GM12878 (cell line): Measurements from ENCODE around the gene OSGEP. TPM values are rescaled to one million over a fixed set of nuclear protein-coding genes. Genes with fewer than 3 reads are reported as not detected.
A peak's percentile ranks its signal among the peaks of the same experiment; 100 is the strongest.

Experiments
- CBX5 ChIP-seq: sonication (generic); IDR thresholded peaks from 2 replicates; pipeline ENCODE4 v1.6.1; 2016; ENCODE audit warnings: low read depth, moderate library complexity, mild to moderate bottlenecking, inconsistent platforms
- FOS ChIP-seq: IDR thresholded peaks from 3 replicates; pipeline ENCODE4 v1.6.1; 2011; ENCODE audit warnings: borderline replicate concordance; ENCODE audit not compliant: insufficient read length; ENCODE audit errors: extremely low read depth
- FOXK2 ChIP-seq: fragments of 450-650 bp; IDR thresholded peaks from 2 replicates; pipeline ENCODE4 v1.6.1; 2017; ENCODE audit warnings: mild to moderate bottlenecking, moderate library complexity
- HDAC2 ChIP-seq: fragments of 200-600 bp; sonication (generic); IDR thresholded peaks from 2 replicates; pipeline ENCODE4 v1.6.1; 2017
- IRF4 ChIP-seq: IDR thresholded peaks from 2 replicates; pipeline ENCODE4 v1.6.1; 2011; ENCODE audit warnings: low read depth, low read length
- JUNB ChIP-seq: IDR thresholded peaks from 2 replicates; pipeline ENCODE4 v1.6.1; 2016; ENCODE audit warnings: antibody characterized with exemption, mild to moderate bottlenecking
- MXI1 ChIP-seq: fragments of 150-350 bp; IDR thresholded peaks from 2 replicates; pipeline ENCODE4 v1.6.1; 2011; ENCODE audit warnings: low read depth, mild to moderate bottlenecking, inconsistent platforms, low read length, improper control_type of control experiment
- NFYA ChIP-seq: IDR thresholded peaks from 2 replicates; pipeline ENCODE4 v1.6.1; 2011; ENCODE audit warnings: low read depth, mild to moderate bottlenecking, low read length, improper control_type of control experiment, borderline replicate concordance
- NFYB ChIP-seq: IDR thresholded peaks from 2 replicates; pipeline ENCODE4 v1.6.1; 2011; ENCODE audit warnings: low read depth, mild to moderate bottlenecking, low read length, improper control_type of control experiment, moderate library complexity; ENCODE audit not compliant: insufficient read depth
- NR2C1 ChIP-seq: fragments of 450-650 bp; IDR thresholded peaks from 2 replicates; pipeline ENCODE4 v1.6.1; 2017; ENCODE audit warnings: antibody characterized with exemption, mild to moderate bottlenecking, moderate library complexity
- POLR2AphosphoS2 ChIP-seq: IDR thresholded peaks from 2 replicates; pipeline ENCODE4 v1.6.1; 2011; ENCODE audit warnings: low read depth, mild to moderate bottlenecking, low read length, improper control_type of control experiment, moderate library complexity
- TBL1XR1 ChIP-seq: IDR thresholded peaks from 2 replicates; pipeline ENCODE4 v1.6.1; 2012; ENCODE audit warnings: low read depth, low read length, improper control_type of control experiment
- ZNF207 ChIP-seq: fragments of 450-650 bp; IDR thresholded peaks from 2 replicates; pipeline ENCODE4 v1.6.1; 2014; ENCODE audit warnings: antibody characterized with exemption, mild to moderate bottlenecking, borderline replicate concordance
- ZNF384 ChIP-seq: IDR thresholded peaks from 2 replicates; pipeline ENCODE4 v1.6.1; 2012; ENCODE audit warnings: low read depth, mild to moderate bottlenecking, low read length, improper control_type of control experiment, borderline replicate concordance
- polyA plus RNA-seq, 11 experiments: library from polyadenylated mRNA; depleted of rRNA in 4 of 11; unstranded in 6 of 11; stranded (reverse) in 5 of 11; fragments of >200 nt; fragmentation: Nextera tagmentation in 4 of 11; fragmentation: Illumina TruSeq in 1 of 11; extraction: Ambion mirVana in 4 of 11; extraction: Trizol in 1 of 11; gene quantifications; 1 replicate in 1 of 11; 2 replicates in 10 of 11; pipeline versions ENCODE4 v1.2.1 to v1.2.3, GENCODE V29; 2011 to 2016; ENCODE audit warnings: inconsistent platforms in 2 of 11, missing spikeins in 2 of 11, low read depth in 1 of 11
- total RNA-seq, 4 experiments: library from RNA; depleted of rRNA in 3 of 4; stranded (reverse); fragments of >200 nt in 3 of 4; fragmentation: Illumina TruSeq in 1 of 4; extraction: Trizol in 1 of 4; gene quantifications; 2 replicates each; pipeline versions ENCODE4 v1.2.1 to v1.2.3, GENCODE V29; 2013 to 2021
- TF ChIP-seq, protein P1 (sequence below): fragments of 150-350 bp; IDR thresholded peaks from 2 replicates; pipeline ENCODE4 v1.6.1; 2016; ENCODE audit warnings: low read depth, low read length
- TF ChIP-seq, protein P2 (sequence below): fragments of 450-650 bp; IDR thresholded peaks from 2 replicates; pipeline ENCODE4 v1.6.1; 2017; ENCODE audit warnings: borderline replicate concordance
- TF ChIP-seq, protein P3 (sequence below): fragments of 150-350 bp; IDR thresholded peaks from 2 replicates; pipeline ENCODE4 v1.6.1; 2014; ENCODE audit warnings: mild to moderate bottlenecking, low read depth, low read length
- TF ChIP-seq, protein P4 (sequence below): IDR thresholded peaks from 2 replicates; pipeline ENCODE4 v1.6.1; 2011; ENCODE audit warnings: borderline replicate concordance, low read depth, mild to moderate bottlenecking, moderate library complexity, low read length; ENCODE audit not compliant: insufficient read depth, poor library complexity, severe bottlenecking

OSGEP gene
- total and polyA plus RNA-seq, 10 of the 15 experiments (the other 5 are each of a cell fraction or from before 2014, with no cell fraction given): 47.8 to 88.9 (median 52.8) TPM

DNA sequence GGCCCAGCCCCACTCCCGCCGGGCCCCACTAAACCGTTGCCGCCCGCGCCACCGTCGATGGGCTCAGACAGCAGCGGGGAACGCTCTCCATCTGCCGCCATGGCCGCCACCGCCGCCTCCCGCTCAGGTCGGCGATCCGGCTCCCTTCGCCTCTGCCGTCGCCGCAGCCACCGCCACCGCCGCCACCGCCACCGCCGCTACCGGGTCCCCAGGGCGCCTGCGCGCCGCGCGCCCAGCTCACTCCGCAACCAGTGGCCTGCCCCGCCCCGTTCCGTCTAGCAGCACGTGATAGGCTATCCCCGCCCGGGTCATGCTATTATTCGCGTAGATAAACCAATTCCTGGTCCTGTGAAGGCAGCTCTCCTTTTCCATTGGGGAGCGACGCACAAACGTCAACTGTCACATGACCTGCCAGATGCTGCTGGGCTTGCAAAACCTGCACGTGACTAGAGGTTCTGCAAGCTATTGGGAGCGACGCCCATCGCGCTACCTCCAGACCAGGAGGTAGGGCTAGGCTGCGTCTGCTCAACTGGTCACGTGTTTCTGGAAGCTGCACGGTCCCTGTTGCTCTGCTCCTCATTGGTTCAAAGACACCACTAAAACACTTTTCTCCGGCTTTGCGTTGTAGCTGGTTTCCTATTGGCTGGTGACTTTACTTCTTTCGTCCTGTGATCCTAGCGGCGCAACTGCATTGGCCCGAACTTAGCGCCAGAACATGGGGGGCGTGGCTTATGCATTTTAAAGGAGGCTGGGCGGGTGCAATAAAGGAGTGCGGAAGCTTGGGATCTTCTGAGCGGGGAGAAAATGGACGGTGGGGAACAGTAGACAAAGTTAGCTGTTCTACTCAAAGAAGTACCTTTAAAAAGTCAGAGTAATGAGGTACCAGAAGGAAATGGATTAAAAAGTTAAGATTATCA, 6.9 kb upstream of the OSGEP start, which contains the start of gene PIP4P1 (continued):
- TF ChIP-seq NFYA (peak; percentile 63), TBL1XR1 (no peak; the same call in 1 of the 2 replicates), POLR2AphosphoS2 (no peak; the same call in 1 of the 2 replicates), NFYB (peak; percentile 95), MXI1 (peak; percentile 75), HDAC2 (no peak), FOS (peak; percentile 79), FOXK2 (peak; percentile 85), NR2C1 (no peak), JUNB (no peak), ZNF207 (peak; percentile 54), CBX5 (no peak; the same call in 1 of the 2 replicates), ZNF384 (no peak), IRF4 (0 out of 2 replicates have a peak, but pooled peaks have one; percentile 11)
- TF ChIP-seq, protein P1, sequence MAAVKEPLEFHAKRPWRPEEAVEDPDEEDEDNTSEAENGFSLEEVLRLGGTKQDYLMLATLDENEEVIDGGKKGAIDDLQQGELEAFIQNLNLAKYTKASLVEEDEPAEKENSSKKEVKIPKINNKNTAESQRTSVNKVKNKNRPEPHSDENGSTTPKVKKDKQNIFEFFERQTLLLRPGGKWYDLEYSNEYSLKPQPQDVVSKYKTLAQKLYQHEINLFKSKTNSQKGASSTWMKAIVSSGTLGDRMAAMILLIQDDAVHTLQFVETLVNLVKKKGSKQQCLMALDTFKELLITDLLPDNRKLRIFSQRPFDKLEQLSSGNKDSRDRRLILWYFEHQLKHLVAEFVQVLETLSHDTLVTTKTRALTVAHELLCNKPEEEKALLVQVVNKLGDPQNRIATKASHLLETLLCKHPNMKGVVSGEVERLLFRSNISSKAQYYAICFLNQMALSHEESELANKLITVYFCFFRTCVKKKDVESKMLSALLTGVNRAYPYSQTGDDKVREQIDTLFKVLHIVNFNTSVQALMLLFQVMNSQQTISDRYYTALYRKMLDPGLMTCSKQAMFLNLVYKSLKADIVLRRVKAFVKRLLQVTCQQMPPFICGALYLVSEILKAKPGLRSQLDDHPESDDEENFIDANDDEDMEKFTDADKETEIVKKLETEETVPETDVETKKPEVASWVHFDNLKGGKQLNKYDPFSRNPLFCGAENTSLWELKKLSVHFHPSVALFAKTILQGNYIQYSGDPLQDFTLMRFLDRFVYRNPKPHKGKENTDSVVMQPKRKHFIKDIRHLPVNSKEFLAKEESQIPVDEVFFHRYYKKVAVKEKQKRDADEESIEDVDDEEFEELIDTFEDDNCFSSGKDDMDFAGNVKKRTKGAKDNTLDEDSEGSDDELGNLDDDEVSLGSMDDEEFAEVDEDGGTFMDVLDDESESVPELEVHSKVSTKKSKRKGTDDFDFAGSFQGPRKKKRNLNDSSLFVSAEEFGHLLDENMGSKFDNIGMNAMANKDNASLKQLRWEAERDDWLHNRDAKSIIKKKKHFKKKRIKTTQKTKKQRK: no peak
- TF ChIP-seq, protein P2, sequence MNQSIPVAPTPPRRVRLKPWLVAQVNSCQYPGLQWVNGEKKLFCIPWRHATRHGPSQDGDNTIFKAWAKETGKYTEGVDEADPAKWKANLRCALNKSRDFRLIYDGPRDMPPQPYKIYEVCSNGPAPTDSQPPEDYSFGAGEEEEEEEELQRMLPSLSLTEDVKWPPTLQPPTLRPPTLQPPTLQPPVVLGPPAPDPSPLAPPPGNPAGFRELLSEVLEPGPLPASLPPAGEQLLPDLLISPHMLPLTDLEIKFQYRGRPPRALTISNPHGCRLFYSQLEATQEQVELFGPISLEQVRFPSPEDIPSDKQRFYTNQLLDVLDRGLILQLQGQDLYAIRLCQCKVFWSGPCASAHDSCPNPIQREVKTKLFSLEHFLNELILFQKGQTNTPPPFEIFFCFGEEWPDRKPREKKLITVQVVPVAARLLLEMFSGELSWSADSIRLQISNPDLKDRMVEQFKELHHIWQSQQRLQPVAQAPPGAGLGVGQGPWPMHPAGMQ: no peak
- TF ChIP-seq, protein P3, sequence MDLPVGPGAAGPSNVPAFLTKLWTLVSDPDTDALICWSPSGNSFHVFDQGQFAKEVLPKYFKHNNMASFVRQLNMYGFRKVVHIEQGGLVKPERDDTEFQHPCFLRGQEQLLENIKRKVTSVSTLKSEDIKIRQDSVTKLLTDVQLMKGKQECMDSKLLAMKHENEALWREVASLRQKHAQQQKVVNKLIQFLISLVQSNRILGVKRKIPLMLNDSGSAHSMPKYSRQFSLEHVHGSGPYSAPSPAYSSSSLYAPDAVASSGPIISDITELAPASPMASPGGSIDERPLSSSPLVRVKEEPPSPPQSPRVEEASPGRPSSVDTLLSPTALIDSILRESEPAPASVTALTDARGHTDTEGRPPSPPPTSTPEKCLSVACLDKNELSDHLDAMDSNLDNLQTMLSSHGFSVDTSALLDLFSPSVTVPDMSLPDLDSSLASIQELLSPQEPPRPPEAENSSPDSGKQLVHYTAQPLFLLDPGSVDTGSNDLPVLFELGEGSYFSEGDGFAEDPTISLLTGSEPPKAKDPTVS: no peak
- TF ChIP-seq, protein P4, sequence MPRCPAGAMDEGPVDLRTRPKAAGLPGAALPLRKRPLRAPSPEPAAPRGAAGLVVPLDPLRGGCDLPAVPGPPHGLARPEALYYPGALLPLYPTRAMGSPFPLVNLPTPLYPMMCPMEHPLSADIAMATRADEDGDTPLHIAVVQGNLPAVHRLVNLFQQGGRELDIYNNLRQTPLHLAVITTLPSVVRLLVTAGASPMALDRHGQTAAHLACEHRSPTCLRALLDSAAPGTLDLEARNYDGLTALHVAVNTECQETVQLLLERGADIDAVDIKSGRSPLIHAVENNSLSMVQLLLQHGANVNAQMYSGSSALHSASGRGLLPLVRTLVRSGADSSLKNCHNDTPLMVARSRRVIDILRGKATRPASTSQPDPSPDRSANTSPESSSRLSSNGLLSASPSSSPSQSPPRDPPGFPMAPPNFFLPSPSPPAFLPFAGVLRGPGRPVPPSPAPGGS: no peak
